HepG2 (cell line): Measurements from ENCODE around the gene LRRC45. TPM values are rescaled to one million over a fixed set of nuclear protein-coding genes. Genes with fewer than 3 reads are reported as not detected.

Experiments
- ATAC-seq: fragments of 200-7000 bp; cut with Tn5 transposase; 3 replicates; pipeline ENCODE4 v1.9.1; 2020; ENCODE audit warnings: mild to moderate bottlenecking, moderate library complexity
- BruUV-seq: library from RNA; stranded (reverse); fragments of 400-500 nt; replicated peaks from 2 replicates; lab custom pipeline; 2021; lab: Mats Ljungman, UMichigan
- CTCF ChIA-PET: fragments of 300-600 bp; formaldehyde crosslinking; extraction: SDS; loops from one replicate; lab custom pipeline; 2021; ENCODE audit warnings: low total read pairs, inconsistent platforms, low intra/inter-chr PET ratio; lab: Yijun Ruan, JAX
- POLR2A ChIA-PET: fragments of 350-600 bp; sonication (Branson Sonifier 250); formaldehyde crosslinking; loops from one replicate; lab custom pipeline; 2020; ENCODE audit warnings: antibody characterized with exemption, inconsistent platforms; lab: Yijun Ruan, JAX
- DNase-seq: peaks from one replicate; pipeline ENCODE4 v3.0.0-alpha.2; 2015; ENCODE audit warnings: low spot score
- FAIRE-seq: peaks from 3 replicates; lab custom pipeline; 2011; peaks lifted over from hg19 to GRCh38; lab: Jason Lieb, UNC
- H2AFZ ChIP-seq: one replicate; pipeline ENCODE4 v1.6.1; 2011; ENCODE audit warnings: low read length, inconsistent platforms
- H3K27ac ChIP-seq: fragments of 300-600 bp; 3 replicates; pipeline ENCODE4 v1.8.0; 2011; ENCODE audit warnings: mixed run types, mild to moderate bottlenecking, mixed read lengths, low read length, inconsistent platforms; ENCODE audit not compliant: insufficient read depth; ENCODE audit errors: extremely low read length
- H3K27me3 ChIP-seq, 2 experiments: fragments of 200-600 bp in 1 of 2; 2 replicates in 1 of 2; 3 replicates in 1 of 2; pipeline versions ENCODE4 v1.6.0 to v1.8.0; 2011; ENCODE audit warnings: low read length in 2 of 2, mild to moderate bottlenecking in 2 of 2, moderate library complexity in 2 of 2, inconsistent platforms in 1 of 2; ENCODE audit not compliant: insufficient read depth in 2 of 2, control insufficient read depth in 1 of 2
- H3K36me3 ChIP-seq, 2 experiments: fragments of 200-600 bp in 1 of 2; replicated peaks in 1 of 2; 2 replicates in 1 of 2; 3 replicates in 1 of 2; pipeline versions ENCODE4 v1.5.1 to v1.8.0; 2011; ENCODE audit warnings: low read length in 2 of 2, inconsistent platforms in 1 of 2; ENCODE audit not compliant: insufficient read depth in 2 of 2, control insufficient read depth in 1 of 2
- H3K4me1 ChIP-seq: 2 replicates; pipeline ENCODE4 v1.5.1; 2012; ENCODE audit warnings: low read length, inconsistent platforms; ENCODE audit not compliant: insufficient read depth
- H3K4me2 ChIP-seq: 2 replicates; pipeline ENCODE4 v1.6.0; 2011; ENCODE audit warnings: low read depth, low read length, inconsistent platforms
- H3K4me3 ChIP-seq, 3 experiments: fragments of 200-600 bp in 1 of 3; sonication (generic), shearing (Covaris generic) in 1 of 3; replicated peaks in 1 of 3; 2 replicates each; pipeline ENCODE4 v1.5.1; 2011 to 2016; ENCODE audit warnings: low read length in 3 of 3, inconsistent platforms in 2 of 3, low read depth in 2 of 3, mild to moderate bottlenecking in 2 of 3, control low read depth in 1 of 3, mixed read lengths in 1 of 3; ENCODE audit not compliant: insufficient read depth in 1 of 3
- H3K79me2 ChIP-seq: one replicate; pipeline ENCODE4 v1.6.1; 2011; ENCODE audit warnings: low read length, inconsistent platforms; ENCODE audit not compliant: insufficient read depth
- H3K9ac ChIP-seq: 2 replicates; pipeline ENCODE4 v1.6.0; 2011; ENCODE audit warnings: mild to moderate bottlenecking, low read depth, low read length, inconsistent platforms; ENCODE audit not compliant: insufficient read depth
- H3K9me3 ChIP-seq: 2 replicates; pipeline ENCODE4 v1.5.1; 2012; ENCODE audit warnings: mild to moderate bottlenecking, low read length
- H4K20me1 ChIP-seq: 2 replicates; pipeline ENCODE4 v1.6.0; 2011; ENCODE audit warnings: inconsistent platforms, mild to moderate bottlenecking, low read length, moderate library complexity; ENCODE audit not compliant: insufficient read depth
- CCAR2 ChIP-seq: fragments of 200-400 bp; formaldehyde crosslinking; optimal IDR thresholded peaks from 2 replicates; pipeline ENCODE3; 2018; ENCODE audit warnings: low read depth, mild to moderate bottlenecking, low read length, moderate library complexity
- CEBPG ChIP-seq: IDR thresholded peaks from 2 replicates; pipeline ENCODE4 v1.6.1; 2016
- DZIP1 ChIP-seq: sonication (generic); formaldehyde crosslinking; IDR thresholded peaks from 2 replicates; pipeline ENCODE4 v1.5.0; 2020; ENCODE audit warnings: mild to moderate bottlenecking, missing genetic modification reagents
- ETS1 ChIP-seq: sonication (generic); formaldehyde crosslinking; IDR thresholded peaks from 2 replicates; pipeline ENCODE4 v1.4.0; 2020; ENCODE audit warnings: missing genetic modification reagents
- KLF13 ChIP-seq: sonication (generic); formaldehyde crosslinking; IDR thresholded peaks from 2 replicates; pipeline ENCODE4 v1.4.0; 2020; ENCODE audit warnings: mild to moderate bottlenecking, missing genetic modification reagents
- MATR3 ChIP-seq: sonication (generic); formaldehyde crosslinking; IDR thresholded peaks from 2 replicates; pipeline ENCODE4 v1.4.0; 2020; ENCODE audit warnings: missing genetic modification reagents
- ZBTB25 ChIP-seq: IDR thresholded peaks from 2 replicates; pipeline ENCODE4 v1.6.1; 2018; ENCODE audit warnings: missing genetic modification reagents
- ZBTB4 ChIP-seq: sonication (generic); formaldehyde crosslinking; IDR thresholded peaks from 2 replicates; pipeline ENCODE4 v1.4.0; 2020; ENCODE audit warnings: missing genetic modification reagents, mild to moderate bottlenecking, borderline replicate concordance
- ZBTB7A ChIP-seq: sonication (generic); formaldehyde crosslinking; IDR thresholded peaks from 2 replicates; pipeline ENCODE4 v1.8.0; 2022; ENCODE audit warnings: mild to moderate bottlenecking, missing genetic modification reagents
- ZFP62 ChIP-seq: sonication (generic); formaldehyde crosslinking; IDR thresholded peaks from 2 replicates; pipeline ENCODE4 v1.4.0; 2020; ENCODE audit warnings: missing genetic modification reagents
- ZMAT3 ChIP-seq: sonication (generic); formaldehyde crosslinking; conservative IDR thresholded peaks from 2 replicates; pipeline ENCODE4 v1.7.0; 2021; ENCODE audit warnings: missing genetic modification reagents
- ZNF180 ChIP-seq: sonication (generic); formaldehyde crosslinking; IDR thresholded peaks from 2 replicates; pipeline ENCODE4 v1.4.0; 2020; ENCODE audit warnings: low read depth, missing genetic modification reagents, borderline replicate concordance
- ZNF205 ChIP-seq: IDR thresholded peaks from 2 replicates; pipeline ENCODE4 v1.6.1; 2018; ENCODE audit warnings: missing biosample characterization, missing genetic modification reagents
- ZNF451 ChIP-seq: sonication (generic); formaldehyde crosslinking; IDR thresholded peaks from 2 replicates; pipeline ENCODE4 v1.5.0; 2020; ENCODE audit warnings: mild to moderate bottlenecking, missing genetic modification reagents
- ZNF660 ChIP-seq: sonication (generic); formaldehyde crosslinking; IDR thresholded peaks from 2 replicates; pipeline ENCODE4 v1.5.1; 2020; ENCODE audit warnings: mild to moderate bottlenecking, low read depth, missing genetic modification reagents, borderline replicate concordance
- WGBS: methylation state at CpG from one replicate; pipeline ENCODE4 v1.1.6; 2017; ENCODE audit warnings: low lambda C conversion rate; 5-methylcytosine and 5-hydroxymethylcytosine counted together
- in situ Hi-C: cut with HindIII; loops from 2 replicates; pipeline ENCODE4 v1.10.0; 2017; ENCODE audit warnings: low pct_unique_long_range_greater_than_20kb; ENCODE audit not compliant: extremely low pct_ligation_motif_present
- intact Hi-C: fragments of 100-400 bp; cut with micrococcal nuclease; formaldehyde crosslinking; loops from one replicate; pipeline ENCODE4 v1.10.0; 2022; ENCODE audit not compliant: unreplicated experiment
- polyA plus RNA-seq, 8 experiments: library from polyadenylated mRNA; depleted of rRNA in 3 of 8; stranded (reverse) in 7 of 8; unstranded in 1 of 8; fragments of >200 nt; fragmentation: Illumina TruSeq in 4 of 8; extraction: Trizol in 4 of 8; gene quantifications; 2 replicates each; pipeline versions ENCODE4 v1.2.1 to v1.2.3, GENCODE V29; 2011 to 2016; ENCODE audit warnings: low read depth in 4 of 8, missing spikeins in 1 of 8, mixed read lengths in 1 of 8; ENCODE audit not compliant: insufficient read depth in 1 of 8
- total RNA-seq, 5 experiments: library from RNA; depleted of rRNA; stranded (reverse); fragments of >200 nt; fragmentation: Illumina TruSeq; extraction: Trizol; gene quantifications; 2 replicates each; pipeline ENCODE4 v1.2.3, GENCODE V29; 2016; ENCODE audit warnings: low read depth in 1 of 5

Gene LRRC45
- total and polyA plus RNA-seq, 2 of the 13 experiments (the other 11 are each of a cell fraction or from before 2014, with no cell fraction given) = 11.6 to 48.1 TPM

- Histone ChIP-seq H4K20me1 (no peaks in the 10 kb centered on the region), H3K9me3 (no peaks in the 10 kb centered on the region), H2AFZ (no peak overlapping the region), H3K36me3 (0 out of 5 replicates have a peak, but pooled peaks cover 0 to 3% of the 10 kb centered on the region in 2 experiments), H3K9ac (peak overlapping the region; percentile 96), H3K79me2 (peaks cover 57% of the 10 kb centered on the region), H3K4me2 (peak overlapping the region; percentile 99), H3K27me3 (no peaks in the 10 kb centered on the region), H3K27ac (peak overlapping the region; percentile 97), H3K4me1 (peaks cover 99% of the 10 kb centered on the region), H3K4me3 (peak overlapping the region; percentile 53 to 80 (median 55))
- ChIA-PET CTCF (interaction anchor here (1.0 to 5.6 kb wide), 3 partner anchors 24 to 36 kb away, joined by 4 to 73 read pairs (median 6); partner anchors contain the start of gene NOTUM), POLR2A (interaction anchor here (0.6 to 16.1 kb wide), 30 partner anchors 8 to 268 kb away, joined by 3 to 470 read pairs (median 5); partner anchors contain the start of genes ASPSCR1, CENPX, DCXR and LRRC45)
- FAIRE-seq = no peak
- intact Hi-C loops (loop anchor here (2.0 kb wide), 1 partner anchor 35 kb away; the partner anchor contains the start of gene NOTUM), in situ Hi-C loops (loop anchor here (5.0 kb wide), 1 partner anchor 38 kb away; no protein-coding TSS in a partner anchor)
- peak; percentile 81 for DNase-seq
- peak; percentile 2 for ATAC-seq
- WGBS = 13% methylated on average over 20 of the region's 29 CpGs
- BruUV-seq = no TSS peak
- TF ChIP-seq CCAR2 (no peak), KLF13 (CRISPR knock-in tag) (peak; percentile 89; the same call in 1 of the 2 replicates), ETS1 (CRISPR knock-in tag) (0 out of 2 replicates have a peak, but pooled peaks have one; percentile 0), ZNF180 (CRISPR knock-in tag) (peak; percentile 90), CEBPG (CRISPR knock-in tag) (peak; percentile 9), ZNF660 (CRISPR knock-in tag) (no peak), ZBTB7A (peak; percentile 62), ZMAT3 (peak; percentile 86), ZFP62 (CRISPR knock-in tag) (no peak), MATR3 (CRISPR knock-in tag) (no peak), ZNF451 (CRISPR knock-in tag) (peak; percentile 87; the same call in 1 of the 2 replicates), ZBTB25 (CRISPR knock-in tag) (no peak), ZNF205 (no peak; the same call in 1 of the 2 replicates), DZIP1 (no peak), ZBTB4 (CRISPR knock-in tag) (0 out of 2 replicates have a peak, but pooled peaks have one; percentile 54)
These were observed 27.5 kb upstream of the LRRC45 start for GRCh38 chr17:81995463-81996231.
